ENCODE results near the gene CTDNEP1.

Gene CTDNEP1

DNA sequence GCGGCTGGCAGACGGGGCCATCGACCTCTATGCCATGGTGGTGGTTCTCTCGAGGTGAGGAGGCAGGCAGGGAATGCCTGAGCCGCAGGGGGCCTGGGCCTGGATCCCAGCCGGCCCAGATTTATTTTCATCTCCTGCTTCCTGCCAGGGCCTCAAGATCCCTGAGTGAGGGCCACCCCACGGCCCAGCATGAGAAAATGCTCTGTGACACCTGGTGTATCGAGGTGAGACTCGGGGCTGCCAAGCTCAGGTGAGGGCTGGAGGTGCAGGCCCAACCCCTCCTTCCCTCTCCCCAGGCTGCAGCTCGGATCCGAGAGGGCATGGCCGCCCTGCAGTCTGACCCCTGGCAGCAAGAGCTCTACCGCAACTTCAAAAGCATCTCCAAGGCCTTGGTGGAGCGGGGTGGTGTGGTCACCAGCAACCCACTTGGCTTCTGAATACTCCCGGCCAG is 26.8 kb downstream of the CTDNEP1 start:
- TF ChIP-seq, protein P1, sequence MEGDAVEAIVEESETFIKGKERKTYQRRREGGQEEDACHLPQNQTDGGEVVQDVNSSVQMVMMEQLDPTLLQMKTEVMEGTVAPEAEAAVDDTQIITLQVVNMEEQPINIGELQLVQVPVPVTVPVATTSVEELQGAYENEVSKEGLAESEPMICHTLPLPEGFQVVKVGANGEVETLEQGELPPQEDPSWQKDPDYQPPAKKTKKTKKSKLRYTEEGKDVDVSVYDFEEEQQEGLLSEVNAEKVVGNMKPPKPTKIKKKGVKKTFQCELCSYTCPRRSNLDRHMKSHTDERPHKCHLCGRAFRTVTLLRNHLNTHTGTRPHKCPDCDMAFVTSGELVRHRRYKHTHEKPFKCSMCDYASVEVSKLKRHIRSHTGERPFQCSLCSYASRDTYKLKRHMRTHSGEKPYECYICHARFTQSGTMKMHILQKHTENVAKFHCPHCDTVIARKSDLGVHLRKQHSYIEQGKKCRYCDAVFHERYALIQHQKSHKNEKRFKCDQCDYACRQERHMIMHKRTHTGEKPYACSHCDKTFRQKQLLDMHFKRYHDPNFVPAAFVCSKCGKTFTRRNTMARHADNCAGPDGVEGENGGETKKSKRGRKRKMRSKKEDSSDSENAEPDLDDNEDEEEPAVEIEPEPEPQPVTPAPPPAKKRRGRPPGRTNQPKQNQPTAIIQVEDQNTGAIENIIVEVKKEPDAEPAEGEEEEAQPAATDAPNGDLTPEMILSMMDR (conservative IDR thresholded peaks at IDR 0.05; ENCODE audit: low read depth, low read length), result no peak
- DNase-seq (ENCODE audit: low read depth), result no peak
- no peak overlapping the region for H3K4me3 ChIP-seq (ENCODE audit: low read depth, low read length)

GRCh38 chr17:7224110-7224509 is 27.4 kb downstream of the CTDNEP1 start:
- no peak overlapping the region for H3K4me3 ChIP-seq (ENCODE audit: low read depth, low read length)
- no peak for DNase-seq (ENCODE audit: low read depth)
- TF ChIP-seq, protein P1 (conservative IDR thresholded peaks at IDR 0.05; ENCODE audit: low read depth, low read length), result no peak

DNA sequence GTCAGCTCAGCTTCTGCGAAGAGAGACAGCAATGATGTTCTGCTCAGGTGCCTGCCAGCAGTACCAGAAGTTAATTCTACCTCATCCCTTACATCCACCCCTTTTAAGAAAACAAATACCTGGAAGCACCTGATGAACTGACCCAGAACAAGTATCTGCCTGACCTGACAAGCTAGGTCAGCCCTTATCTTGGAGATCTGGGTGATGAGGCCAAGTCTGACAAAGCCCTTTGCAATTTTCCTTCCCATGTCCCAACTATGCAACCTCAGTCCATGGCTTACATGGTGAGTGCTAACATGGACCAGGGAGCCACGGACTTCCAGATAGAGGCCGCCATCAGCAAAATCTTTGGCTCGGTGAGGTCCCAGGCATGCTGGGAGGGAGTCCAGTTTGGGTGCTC is 28.2 kb downstream of the CTDNEP1 start:
- no peak overlapping the region for H3K4me3 ChIP-seq (ENCODE audit: low read depth, low read length)
- DNase-seq (ENCODE audit: low read depth), result no peak
- TF ChIP-seq, protein P1 (conservative IDR thresholded peaks at IDR 0.05; ENCODE audit: low read depth, low read length), result no peak

DNA sequence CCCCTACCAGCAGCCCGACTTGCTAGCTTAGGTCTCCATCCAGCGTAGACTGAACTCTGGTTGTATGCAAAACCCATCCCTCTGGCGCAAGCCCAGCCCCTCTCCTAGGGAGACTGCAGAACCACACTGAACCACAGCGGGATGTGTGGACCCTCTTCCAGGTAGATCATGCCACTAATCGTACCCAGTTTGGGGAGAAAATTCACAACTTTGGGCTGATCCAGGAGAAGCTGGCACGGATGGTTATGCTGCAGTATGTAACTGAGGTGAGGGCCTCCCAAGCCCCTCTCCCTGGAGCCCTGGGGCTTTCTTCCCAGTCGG is 28.6 kb downstream of the CTDNEP1 start:
- H3K4me3 ChIP-seq (ENCODE audit: low read depth, low read length), result no peak overlapping the region
- TF ChIP-seq, protein P1 (conservative IDR thresholded peaks at IDR 0.05; ENCODE audit: low read depth, low read length), result no peak
- no peak for DNase-seq (ENCODE audit: low read depth)

- no peak for DNase-seq (ENCODE audit: low read depth)
- H3K4me3 ChIP-seq (ENCODE audit: low read depth, low read length), result no peak overlapping the region
- TF ChIP-seq, protein P1 (conservative IDR thresholded peaks at IDR 0.05; ENCODE audit: low read depth, low read length), result no peak
These were observed 29.2 kb downstream of the CTDNEP1 start for GRCh38 chr17:7222093-7222971.

GRCh38 chr17:7221278-7222092 is 30.0 kb downstream of the CTDNEP1 start:
- TF ChIP-seq, protein P1 (conservative IDR thresholded peaks at IDR 0.05; ENCODE audit: low read depth, low read length), result no peak
- DNase-seq (ENCODE audit: low read depth), result no peak
- no peak overlapping the region for H3K4me3 ChIP-seq (ENCODE audit: low read depth, low read length)
